Sigmoid colon (tissue), 7 donors: ENCODE data around the gene CAMK4. TPM values are rescaled to one million over a fixed set of nuclear protein-coding genes. Genes with fewer than 3 reads are reported as not detected.

Experiments used
- DNase-seq: peaks from one replicate; pipeline ENCODE4 v3.0.0-alpha.2; 2019
- H3K27ac ChIP-seq, 4 donors: fragments of 200-600 bp; sonication (generic); one replicate each; pipeline ENCODE4 v1.5.1; 2016 to 2019; ENCODE audit warnings: mild to moderate bottlenecking in 1 of 4
- H3K27me3 ChIP-seq, 3 donors: fragments of 200-600 bp; sonication (generic); one replicate each; pipeline ENCODE4 v1.5.1; 2019; ENCODE audit warnings: mild to moderate bottlenecking in 1 of 3
- H3K36me3 ChIP-seq, 4 donors: fragments of 200-600 bp; sonication (generic); one replicate each; pipeline ENCODE4 v1.5.1; 2016 to 2019
- H3K4me1 ChIP-seq, 4 donors: fragments of 200-600 bp; sonication (generic); one replicate each; pipeline ENCODE4 v1.5.1; 2017 to 2019
- H3K4me3 ChIP-seq, 4 donors: fragments of 200-600 bp; sonication (generic); one replicate each; pipeline ENCODE4 v1.5.1; 2017 to 2019; ENCODE audit warnings: mild to moderate bottlenecking in 2 of 4, moderate library complexity in 1 of 4
- H3K9me3 ChIP-seq, 4 donors: fragments of 200-600 bp in 3 of 4; sonication (generic) in 3 of 4; one replicate each; pipeline versions ENCODE4 v1.5.1 to v1.6.1; 2013 to 2019
- EP300 ChIP-seq, 4 donors: sonication (generic); formaldehyde crosslinking; IDR thresholded peaks; one replicate each; pipeline ENCODE4 v1.6.1; 2017; ENCODE audit warnings: antibody characterized with exemption in 4 of 4
- POLR2A ChIP-seq, 2 donors: fragments of 450-650 bp; IDR thresholded peaks; one replicate each; pipeline ENCODE4 v1.6.1; 2016; ENCODE audit warnings: antibody characterized with exemption in 2 of 2, mild to moderate bottlenecking in 2 of 2, moderate library complexity in 2 of 2
- POLR2AphosphoS5 ChIP-seq, 4 donors: sonication (generic); formaldehyde crosslinking; IDR thresholded peaks; one replicate each; pipeline ENCODE4 v1.6.1; 2017; ENCODE audit warnings: antibody characterized with exemption in 4 of 4
- WGBS, 2 donors: extraction: QIAGEN DNeasy Blood & Tissue Kit; methylation state at CpG; one replicate each; pipeline ENCODE4 v1.1.7; 2013; 5-methylcytosine and 5-hydroxymethylcytosine counted together
- intact Hi-C: fragments of 100-400 bp; cut with DNase I; formaldehyde crosslinking; loops from one replicate; pipeline ENCODE4 v1.15.1; 2023
- polyA plus RNA-seq, 3 donors: library from polyadenylated mRNA; stranded (reverse); fragments of 200-250 nt; gene quantifications; one replicate each; pipeline ENCODE4 v1.2.3, GENCODE V29; 2013
- total RNA-seq, 4 donors: library from RNA; depleted of rRNA; stranded (reverse); fragments of >200 nt; gene quantifications; one replicate each; pipeline ENCODE4 v1.1.0, GENCODE V29; 2016
- TF ChIP-seq, protein P1 (sequence below), 4 experiments: fragments of 450-650 bp in 3 of 4; fragments of 200-600 bp in 1 of 4; IDR thresholded peaks; one replicate each; pipeline ENCODE4 v1.5.1; 2016 to 2019; ENCODE audit warnings: antibody characterized with exemption in 4 of 4, mild to moderate bottlenecking in 3 of 4, moderate library complexity in 2 of 4
- donor health status: healthy with polysubstance abuse.
- donor health status: Bipolar disorder and iron deficiency.
- donor health status: healthy.

The CAMK4 gene
- total and polyA plus RNA-seq, 7 donors: 0.23 to 4.0 (median 2.3) TPM

DNA sequence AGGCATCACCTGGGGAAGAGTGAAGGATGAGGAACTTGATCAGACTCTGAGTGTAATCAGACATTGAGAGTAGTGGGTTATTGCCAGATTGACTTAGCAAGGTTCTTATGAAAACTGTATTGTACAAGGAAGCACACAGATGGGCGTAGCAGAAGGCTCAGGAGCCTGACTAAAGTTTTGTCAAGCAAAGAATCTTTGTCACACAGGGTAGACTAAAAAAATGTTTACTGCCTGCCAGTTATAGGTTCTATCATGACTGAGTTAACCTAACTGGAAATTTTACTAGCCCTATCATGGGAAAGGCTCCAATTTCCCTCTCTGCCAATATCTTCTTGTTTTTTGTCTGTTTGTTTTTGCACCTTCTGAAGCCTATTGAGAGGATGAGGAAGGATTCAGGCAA lies 19.1 kb downstream of the CAMK4 start:
- Histone ChIP-seq H3K9me3 (no peaks in the 10 kb centered on the region), H3K4me3 (no peak overlapping the region), H3K36me3 (no peaks in the 10 kb centered on the region), H3K4me1 (no peaks in the 10 kb centered on the region), H3K27ac (no peak overlapping the region), H3K27me3 (no peaks in the 10 kb centered on the region)
- intact Hi-C loops: no loop called here
- DNase-seq: no peak
- WGBS, 2 donors: 31 to 66% methylated on average over 1 of the region's 1 CpG
- TF ChIP-seq, protein P1, sequence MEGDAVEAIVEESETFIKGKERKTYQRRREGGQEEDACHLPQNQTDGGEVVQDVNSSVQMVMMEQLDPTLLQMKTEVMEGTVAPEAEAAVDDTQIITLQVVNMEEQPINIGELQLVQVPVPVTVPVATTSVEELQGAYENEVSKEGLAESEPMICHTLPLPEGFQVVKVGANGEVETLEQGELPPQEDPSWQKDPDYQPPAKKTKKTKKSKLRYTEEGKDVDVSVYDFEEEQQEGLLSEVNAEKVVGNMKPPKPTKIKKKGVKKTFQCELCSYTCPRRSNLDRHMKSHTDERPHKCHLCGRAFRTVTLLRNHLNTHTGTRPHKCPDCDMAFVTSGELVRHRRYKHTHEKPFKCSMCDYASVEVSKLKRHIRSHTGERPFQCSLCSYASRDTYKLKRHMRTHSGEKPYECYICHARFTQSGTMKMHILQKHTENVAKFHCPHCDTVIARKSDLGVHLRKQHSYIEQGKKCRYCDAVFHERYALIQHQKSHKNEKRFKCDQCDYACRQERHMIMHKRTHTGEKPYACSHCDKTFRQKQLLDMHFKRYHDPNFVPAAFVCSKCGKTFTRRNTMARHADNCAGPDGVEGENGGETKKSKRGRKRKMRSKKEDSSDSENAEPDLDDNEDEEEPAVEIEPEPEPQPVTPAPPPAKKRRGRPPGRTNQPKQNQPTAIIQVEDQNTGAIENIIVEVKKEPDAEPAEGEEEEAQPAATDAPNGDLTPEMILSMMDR (IDR thresholded peaks at IDR 0.05): no peak
- TF ChIP-seq EP300 (IDR thresholded peaks at IDR 0.05): no peak
- TF ChIP-seq POLR2A (IDR thresholded peaks at IDR 0.05): no peak
- TF ChIP-seq POLR2AphosphoS5 (IDR thresholded peaks at IDR 0.05): no peak

DNA sequence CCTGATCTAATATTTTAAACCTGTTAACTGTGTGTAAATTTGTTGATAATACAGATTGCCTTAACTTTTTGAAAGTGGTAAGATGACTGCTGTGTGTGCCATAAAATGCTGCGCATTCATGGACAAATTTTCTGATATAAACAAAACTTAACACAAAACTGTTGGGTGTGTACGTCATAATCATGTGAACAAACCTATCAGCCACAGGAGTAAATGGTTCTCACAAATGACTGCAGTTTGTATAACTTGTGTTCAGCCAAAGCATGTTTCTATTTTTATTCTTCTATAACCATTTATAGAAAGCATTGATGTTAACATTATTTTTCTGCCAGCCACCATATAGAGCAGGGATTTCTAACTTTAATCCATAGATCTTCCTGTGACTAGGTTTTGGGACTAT lies 21.5 kb downstream of the CAMK4 start:
- DNase-seq: no peak
- H3K4me3 ChIP-seq: no peak overlapping the region
- H3K27ac ChIP-seq: no peak overlapping the region
- H3K36me3 ChIP-seq: no peaks in the 10 kb centered on the region
- intact Hi-C loops: no loop called here
- no peaks in the 10 kb centered on the region for H3K4me1 ChIP-seq
- no peaks in the 10 kb centered on the region for H3K27me3 ChIP-seq
- TF ChIP-seq POLR2AphosphoS5 (IDR thresholded peaks at IDR 0.05) (no peak), EP300 (IDR thresholded peaks at IDR 0.05) (no peak), POLR2A (IDR thresholded peaks at IDR 0.05) (no peak)
- TF ChIP-seq, protein P1 (IDR thresholded peaks at IDR 0.05): no peak
- WGBS, 2 donors: 74 to 86% methylated on average over 2 of the region's 2 CpGs
- no peaks in the 10 kb centered on the region for H3K9me3 ChIP-seq

DNA sequence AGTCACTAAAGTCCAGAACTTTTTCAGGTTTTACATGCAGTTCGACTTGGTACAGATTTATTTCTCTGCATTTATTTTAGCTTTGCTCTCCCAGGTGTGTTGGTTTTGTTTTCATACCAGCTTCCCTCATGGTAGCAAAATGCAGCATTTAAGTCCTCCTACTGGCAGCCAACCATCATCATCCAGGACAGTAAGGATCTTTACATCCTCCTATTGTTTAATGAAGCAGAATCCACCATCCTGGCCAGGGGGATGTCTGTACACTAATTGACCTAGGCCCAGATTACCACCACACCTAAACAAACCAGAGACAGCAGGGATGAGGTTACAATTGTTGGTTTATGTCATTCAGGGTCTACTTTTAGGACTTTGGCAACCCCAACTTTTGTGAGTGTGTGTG lies 22.3 kb downstream of the CAMK4 start:
- Histone ChIP-seq H3K27me3 (no peaks in the 10 kb centered on the region), H3K9me3 (no peaks in the 10 kb centered on the region), H3K4me1 (no peaks in the 10 kb centered on the region), H3K4me3 (no peak overlapping the region), H3K27ac (no peak overlapping the region), H3K36me3 (no peaks in the 10 kb centered on the region)
- WGBS, 2 donors: 79 to 85% methylated on average over 1 of the region's 1 CpG
- no peak for TF ChIP-seq POLR2AphosphoS5 (IDR thresholded peaks at IDR 0.05)
- TF ChIP-seq EP300 (IDR thresholded peaks at IDR 0.05): no peak
- no peak for TF ChIP-seq POLR2A (IDR thresholded peaks at IDR 0.05)
- TF ChIP-seq, protein P1 (IDR thresholded peaks at IDR 0.05): no peak
- intact Hi-C loops: no loop called here
- no peak for DNase-seq

DNA sequence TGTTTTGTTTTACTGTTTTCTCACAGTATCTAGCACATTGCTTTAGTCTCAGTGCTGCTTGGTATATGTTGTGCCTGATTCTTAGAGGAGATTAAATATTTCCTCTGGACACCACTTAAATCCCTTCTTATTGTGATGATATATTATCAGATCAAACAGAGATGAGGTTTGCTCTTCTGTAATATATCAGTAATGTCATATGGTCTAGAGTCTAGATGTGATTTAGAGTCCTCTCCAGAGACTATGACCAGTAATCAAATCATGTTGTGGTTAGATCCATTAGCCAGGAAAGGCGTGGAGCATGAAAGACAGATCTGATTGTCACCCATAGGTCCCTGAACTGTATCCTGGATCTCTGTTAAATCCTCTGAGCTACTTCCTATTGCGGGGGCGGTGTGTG lies 24.4 kb downstream of the CAMK4 start:
- Histone ChIP-seq H3K36me3 (no peaks in the 10 kb centered on the region), H3K27me3 (no peaks in the 10 kb centered on the region), H3K9me3 (no peaks in the 10 kb centered on the region), H3K4me1 (no peaks in the 10 kb centered on the region), H3K27ac (no peak overlapping the region), H3K4me3 (no peak overlapping the region)
- TF ChIP-seq POLR2AphosphoS5 (IDR thresholded peaks at IDR 0.05): no peak
- no peak for TF ChIP-seq EP300 (IDR thresholded peaks at IDR 0.05)
- TF ChIP-seq, protein P1 (IDR thresholded peaks at IDR 0.05): no peak
- no peak for TF ChIP-seq POLR2A (IDR thresholded peaks at IDR 0.05)
- DNase-seq: no peak
- intact Hi-C loops: no loop called here
- WGBS, 2 donors: 75 to 89% methylated on average over 3 of the region's 3 CpGs

DNA sequence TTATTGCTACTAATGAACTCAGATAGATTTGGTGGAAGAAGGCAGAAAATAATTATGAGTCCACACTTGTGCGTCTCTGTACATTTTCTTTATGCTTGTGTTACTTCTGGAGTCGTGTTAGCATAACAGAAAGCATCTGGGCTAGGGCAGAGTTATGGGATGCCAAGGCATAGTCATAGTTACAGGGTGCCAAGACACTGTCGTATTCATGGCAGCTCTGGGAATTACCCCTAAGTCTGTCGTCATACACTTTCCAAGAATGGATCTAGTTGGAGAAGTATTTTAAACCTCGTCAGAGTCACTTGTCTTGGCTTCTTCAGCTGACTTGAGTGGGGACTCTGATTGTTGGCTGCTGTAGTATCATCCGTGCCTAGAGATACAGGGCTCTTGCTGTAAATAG lies 27.7 kb downstream of the CAMK4 start:
- DNase-seq: no peak
- 79 to 81% methylated on average over 6 of the region's 6 CpGs for WGBS, 2 donors
- H3K9me3 ChIP-seq: no peaks in the 10 kb centered on the region
- H3K4me1 ChIP-seq: no peaks in the 10 kb centered on the region
- intact Hi-C loops: no loop called here
- no peaks in the 10 kb centered on the region for H3K36me3 ChIP-seq
- H3K4me3 ChIP-seq: no peak overlapping the region
- TF ChIP-seq POLR2A (IDR thresholded peaks at IDR 0.05) (no peak), POLR2AphosphoS5 (IDR thresholded peaks at IDR 0.05) (no peak), EP300 (IDR thresholded peaks at IDR 0.05) (no peak)
- TF ChIP-seq, protein P1 (IDR thresholded peaks at IDR 0.05): no peak
- no peaks in the 10 kb centered on the region for H3K27me3 ChIP-seq
- H3K27ac ChIP-seq: no peak overlapping the region
